Endothelial cell of umbilical vein (primary cell): Measurements from ENCODE around the gene ST8SIA1. TPM values are rescaled to one million over a fixed set of nuclear protein-coding genes. Genes with fewer than 3 reads are reported as not detected.

ENCODE experiments used
- BruUV-seq: library from RNA; stranded (reverse); fragments of 400-500 nt; replicated peaks from 2 replicates; lab custom pipeline; 2021; lab: Mats Ljungman, UMichigan
- CTCF ChIA-PET: fragments of 300-600, 350-600 bp; sonication (Branson Sonifier 250); formaldehyde crosslinking; loops from one replicate; lab custom pipeline; 2021; ENCODE audit warnings: antibody characterized with exemption, inconsistent platforms; lab: Charles Lee
- POLR2A ChIA-PET: fragments of 300-600, 350-600 bp; sonication (Branson Sonifier 250); formaldehyde crosslinking; loops from one replicate; lab custom pipeline; 2021; ENCODE audit warnings: antibody characterized with exemption, inconsistent platforms; lab: Charles Lee
- DNase-seq: peaks from one replicate; pipeline ENCODE4 v3.0.0-alpha.2; 2011; ENCODE audit warnings: low read depth, low spot score
- FAIRE-seq: peaks from 2 replicates; lab custom pipeline; 2011; peaks lifted over from hg19 to GRCh38; lab: Jason Lieb, UNC
- H2AFZ ChIP-seq: 2 replicates; pipeline ENCODE4 v1.6.0; 2012; ENCODE audit warnings: low read depth, low read length, control low read depth, inconsistent platforms
- H3K27ac ChIP-seq: 2 replicates; pipeline ENCODE4 v1.5.1; 2011; ENCODE audit warnings: low read depth, mild to moderate bottlenecking, control low read depth, low read length, moderate library complexity; ENCODE audit not compliant: insufficient read depth
- H3K27me3 ChIP-seq, 2 experiments: 2 replicates each; pipeline versions ENCODE4 v1.6.0 to v1.6.1; 2011; ENCODE audit warnings: low read length in 2 of 2, mixed read lengths in 1 of 2; ENCODE audit not compliant: control insufficient read depth in 2 of 2, insufficient read depth in 2 of 2
- H3K36me3 ChIP-seq, 2 experiments: 2 replicates in 1 of 2; 3 replicates in 1 of 2; pipeline ENCODE4 v1.5.1; 2011; ENCODE audit warnings: low read length in 2 of 2, mild to moderate bottlenecking in 1 of 2, moderate library complexity in 1 of 2; ENCODE audit not compliant: control insufficient read depth in 2 of 2, insufficient read depth in 2 of 2; ENCODE audit errors: extremely low read depth in 1 of 2
- H3K4me1 ChIP-seq: 3 replicates; pipeline ENCODE4 v1.5.1; 2011; ENCODE audit warnings: mild to moderate bottlenecking, low read length; ENCODE audit not compliant: control insufficient read depth, insufficient read depth; ENCODE audit errors: extremely low read depth
- H3K4me2 ChIP-seq: 2 replicates; pipeline ENCODE4 v1.6.1; 2011; ENCODE audit warnings: low read length, control low read depth, mixed read lengths; ENCODE audit not compliant: insufficient read depth
- H3K4me3 ChIP-seq, 3 experiments: fragments of 200-600 bp in 1 of 3; sonication (generic), shearing (Covaris generic) in 1 of 3; replicated peaks in 1 of 3; 2 replicates each; pipeline ENCODE4 v1.5.1; 2011 to 2016; ENCODE audit warnings: control low read depth in 3 of 3, low read length in 3 of 3, mild to moderate bottlenecking in 2 of 3, inconsistent platforms in 1 of 3, low read depth in 1 of 3, moderate library complexity in 1 of 3; ENCODE audit not compliant: insufficient read depth in 1 of 3
- H3K79me2 ChIP-seq: 2 replicates; pipeline ENCODE4 v1.6.0; 2012; ENCODE audit warnings: low read length, inconsistent platforms; ENCODE audit not compliant: control insufficient read depth, insufficient read depth
- H3K9ac ChIP-seq: replicated peaks from 2 replicates; pipeline ENCODE3; 2011; ENCODE audit warnings: low read length, control low read depth; ENCODE audit not compliant: insufficient read depth; ENCODE audit errors: extremely low read depth
- H3K9me1 ChIP-seq: replicated peaks from 3 replicates; pipeline ENCODE4 v1.6.0; 2011; ENCODE audit warnings: mild to moderate bottlenecking, low read length; ENCODE audit not compliant: control insufficient read depth, insufficient read depth; ENCODE audit errors: extremely low read depth
- H3K9me3 ChIP-seq: replicated peaks from 2 replicates; pipeline ENCODE4 v1.5.1; 2012; ENCODE audit warnings: low read length, inconsistent platforms; ENCODE audit not compliant: control insufficient read depth, insufficient read depth
- H4K20me1 ChIP-seq: replicated peaks from 2 replicates; pipeline ENCODE3; 2011; ENCODE audit warnings: mild to moderate bottlenecking, low read length; ENCODE audit not compliant: control insufficient read depth, insufficient read depth; ENCODE audit errors: extremely low read depth
- EZH2 ChIP-seq: IDR thresholded peaks from 2 replicates; pipeline ENCODE4 v1.6.1; 2012; ENCODE audit warnings: borderline replicate concordance, low read depth, mild to moderate bottlenecking, moderate library complexity, low read length, inconsistent platforms; ENCODE audit not compliant: severe bottlenecking
- FOS ChIP-seq: IDR thresholded peaks from 2 replicates; pipeline ENCODE4 v1.6.1; 2011; ENCODE audit warnings: mild to moderate bottlenecking, low read length, moderate library complexity, borderline replicate concordance; ENCODE audit not compliant: insufficient read depth
- GATA2 ChIP-seq: IDR thresholded peaks from 2 replicates; pipeline ENCODE4 v1.7.0; 2011; ENCODE audit warnings: low read depth, mild to moderate bottlenecking, moderate library complexity, mixed read lengths, low read length; ENCODE audit not compliant: insufficient read length, insufficient read depth
- JUN ChIP-seq: IDR thresholded peaks from 2 replicates; pipeline ENCODE4 v1.6.1; 2011; ENCODE audit warnings: borderline replicate concordance, low read depth; ENCODE audit not compliant: insufficient read length, insufficient read depth
- MYC ChIP-seq: IDR thresholded peaks from one replicate; pipeline ENCODE4 v1.6.1; 2011; ENCODE audit warnings: mild to moderate bottlenecking, low read depth, low read length
- POLR2A ChIP-seq: IDR thresholded peaks from 2 replicates; pipeline ENCODE4 v1.6.1; 2012; ENCODE audit warnings: low read depth, mild to moderate bottlenecking, control low read depth, low read length
- POLR2AphosphoS5 ChIP-seq: IDR thresholded peaks from 2 replicates; pipeline ENCODE4 v1.6.1; 2012; ENCODE audit warnings: low read depth, mild to moderate bottlenecking, control low read depth, low read length, moderate library complexity; ENCODE audit not compliant: insufficient read depth
- dilution Hi-C: fragments of 300-500 bp; cut with MboI; formaldehyde crosslinking; loops from one replicate; pipeline ENCODE4 v1.15.0; 2019; ENCODE audit warnings: low sequenced_read_pairs; ENCODE audit not compliant: extremely low pct_ligation_motif_present
- intact Hi-C: fragments of 100-400 bp; cut with micrococcal nuclease; formaldehyde crosslinking; loops from one replicate; pipeline ENCODE4 v1.10.0; 2022
- polyA plus RNA-seq, 4 experiments: library from polyadenylated mRNA; depleted of rRNA in 3 of 4; stranded (reverse) in 3 of 4; unstranded in 1 of 4; fragments of >200 nt; gene quantifications; 2 replicates each; pipeline versions ENCODE4 v1.2.1 to v1.2.3, GENCODE V29; 2011 to 2012; ENCODE audit warnings: missing spikeins in 1 of 4
- total RNA-seq: library from RNA; stranded (reverse); gene quantifications from 2 replicates; pipeline ENCODE4 v1.2.3, GENCODE V29; 2021
- TF ChIP-seq, protein P1 (sequence below), 2 donors: IDR thresholded peaks; 1 replicate in 1 of 2; 2 replicates in 1 of 2; pipeline ENCODE4 v1.5.1; 2011; ENCODE audit warnings: low read length in 2 of 2, mild to moderate bottlenecking in 2 of 2, moderate library complexity in 2 of 2, control low read depth in 1 of 2, inconsistent platforms in 1 of 2, low read depth in 1 of 2; ENCODE audit not compliant: insufficient read depth in 1 of 2; ENCODE audit errors: extremely low read depth in 1 of 2
- TF ChIP-seq, protein P2 (sequence below): IDR thresholded peaks from 2 replicates; pipeline ENCODE4 v1.6.1; 2011; ENCODE audit not compliant: insufficient read depth, insufficient read length

The ST8SIA1 gene
- total and polyA plus RNA-seq, 2 donors (not counting 3 experiments of a cell fraction or from before 2014, with no cell fraction given): not detected

- Histone ChIP-seq H3K27me3 (no peaks in the 10 kb centered on the region), H3K9ac (no peak overlapping the region), H3K4me3 (no peak overlapping the region), H3K27ac (no peak overlapping the region), H3K79me2 (no peaks in the 10 kb centered on the region), H3K9me1 (no peaks in the 10 kb centered on the region), H3K4me2 (no peak overlapping the region), H3K36me3 (no peaks in the 10 kb centered on the region), H2AFZ (no peak overlapping the region), H4K20me1 (no peaks in the 10 kb centered on the region), H3K4me1 (no peaks in the 10 kb centered on the region), H3K9me3 (no peaks in the 10 kb centered on the region)
- dilution Hi-C loops: no loop called here
- FAIRE-seq (no peak), DNase-seq (no peak)
- POLR2A ChIA-PET: no interaction called here
- CTCF ChIA-PET: no interaction called here
- TF ChIP-seq, protein P1, sequence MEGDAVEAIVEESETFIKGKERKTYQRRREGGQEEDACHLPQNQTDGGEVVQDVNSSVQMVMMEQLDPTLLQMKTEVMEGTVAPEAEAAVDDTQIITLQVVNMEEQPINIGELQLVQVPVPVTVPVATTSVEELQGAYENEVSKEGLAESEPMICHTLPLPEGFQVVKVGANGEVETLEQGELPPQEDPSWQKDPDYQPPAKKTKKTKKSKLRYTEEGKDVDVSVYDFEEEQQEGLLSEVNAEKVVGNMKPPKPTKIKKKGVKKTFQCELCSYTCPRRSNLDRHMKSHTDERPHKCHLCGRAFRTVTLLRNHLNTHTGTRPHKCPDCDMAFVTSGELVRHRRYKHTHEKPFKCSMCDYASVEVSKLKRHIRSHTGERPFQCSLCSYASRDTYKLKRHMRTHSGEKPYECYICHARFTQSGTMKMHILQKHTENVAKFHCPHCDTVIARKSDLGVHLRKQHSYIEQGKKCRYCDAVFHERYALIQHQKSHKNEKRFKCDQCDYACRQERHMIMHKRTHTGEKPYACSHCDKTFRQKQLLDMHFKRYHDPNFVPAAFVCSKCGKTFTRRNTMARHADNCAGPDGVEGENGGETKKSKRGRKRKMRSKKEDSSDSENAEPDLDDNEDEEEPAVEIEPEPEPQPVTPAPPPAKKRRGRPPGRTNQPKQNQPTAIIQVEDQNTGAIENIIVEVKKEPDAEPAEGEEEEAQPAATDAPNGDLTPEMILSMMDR (IDR thresholded peaks at IDR 0.05; ENCODE audit: extremely low read depth in 1 of 2, insufficient read depth in 1 of 2, low read depth in 1 of 2, low read length in 2 of 2): no peak
- BruUV-seq: no TSS peak
- intact Hi-C loops: no loop called here
Measured at GRCh38 chr12:22217556-22217955, 117.0 kb downstream of the ST8SIA1 start.

DNA sequence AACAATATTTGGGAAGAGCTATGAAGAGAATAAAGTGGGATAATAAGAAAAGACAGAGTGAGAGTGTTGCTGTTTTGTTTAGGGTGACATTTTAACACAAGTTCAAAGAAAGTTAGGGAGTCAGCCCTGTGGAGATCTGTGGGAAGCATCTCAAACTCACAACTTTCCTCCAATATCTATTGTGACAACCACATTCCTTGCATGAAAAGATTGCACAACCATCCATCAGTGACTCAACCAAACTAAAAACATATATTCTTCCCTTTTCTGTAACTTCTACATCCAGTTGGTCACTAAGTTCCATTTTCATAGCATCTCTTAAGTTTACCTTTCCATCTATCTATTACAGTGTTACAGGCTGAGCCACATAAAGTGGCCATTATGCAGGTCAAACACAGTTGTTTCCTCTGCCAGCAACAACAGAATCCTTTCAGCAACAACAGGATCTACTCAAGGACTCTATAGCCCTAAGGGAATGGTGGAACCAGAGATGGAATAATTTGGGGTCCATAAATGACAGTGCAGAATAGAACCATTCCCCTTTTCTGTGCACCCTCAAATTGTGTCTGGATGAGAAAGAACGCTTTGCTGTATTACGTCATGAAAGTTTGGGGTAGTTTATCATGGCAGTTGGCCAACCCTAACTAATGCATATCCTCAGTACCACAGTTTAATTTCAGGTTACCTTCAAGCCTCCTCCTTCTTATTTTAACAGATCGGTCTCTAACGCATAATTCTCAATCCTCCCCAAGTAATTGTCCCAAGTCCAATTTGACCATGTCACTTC, 118.8 kb downstream of the ST8SIA1 start:
- dilution Hi-C loops: no loop called here
- POLR2A ChIA-PET: no interaction called here
- TF ChIP-seq JUN (no peak), GATA2 (no peak), FOS (no peak), POLR2AphosphoS5 (no peak), MYC (no peak), EZH2 (no peak), POLR2A (no peak)
- TF ChIP-seq, protein P2, sequence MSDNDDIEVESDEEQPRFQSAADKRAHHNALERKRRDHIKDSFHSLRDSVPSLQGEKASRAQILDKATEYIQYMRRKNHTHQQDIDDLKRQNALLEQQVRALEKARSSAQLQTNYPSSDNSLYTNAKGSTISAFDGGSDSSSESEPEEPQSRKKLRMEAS: no peak
- TF ChIP-seq, protein P1 (IDR thresholded peaks at IDR 0.05; ENCODE audit: extremely low read depth in 1 of 2, insufficient read depth in 1 of 2, low read depth in 1 of 2, low read length in 2 of 2): no peak
- Histone ChIP-seq H3K79me2 (no peaks in the 10 kb centered on the region), H3K27me3 (no peaks in the 10 kb centered on the region), H3K4me3 (no peak overlapping the region), H3K27ac (no peak overlapping the region), H4K20me1 (no peaks in the 10 kb centered on the region), H3K4me1 (no peaks in the 10 kb centered on the region), H3K9ac (no peak overlapping the region), H3K9me1 (no peaks in the 10 kb centered on the region), H3K4me2 (no peak overlapping the region), H3K9me3 (no peaks in the 10 kb centered on the region), H2AFZ (no peak overlapping the region), H3K36me3 (no peaks in the 10 kb centered on the region)
- DNase-seq (no peak), FAIRE-seq (no peak)
- no TSS peak for BruUV-seq
- intact Hi-C loops: no loop called here
- CTCF ChIA-PET: no interaction called here
